Astrocyte (in vitro differentiated cells and primary cell): Measurements from ENCODE around the gene MCF2L. TPM values are rescaled to one million over a fixed set of nuclear protein-coding genes. Genes with fewer than 3 reads are reported as not detected.

Experiments used
- DNase-seq: peaks from one replicate; pipeline ENCODE4 v3.0.0-alpha.2; 2010; ENCODE audit warnings: low read depth
- FAIRE-seq: peaks from 2 replicates; lab custom pipeline; 2011; peaks lifted over from hg19 to GRCh38; lab: Jason Lieb, UNC
- H2AFZ ChIP-seq: 2 replicates; pipeline ENCODE4 v1.6.0; 2012; ENCODE audit warnings: low read depth, low read length, inconsistent platforms
- H3K27ac ChIP-seq: 2 replicates; pipeline ENCODE4 v1.5.1; 2011; ENCODE audit warnings: low read depth, low read length, inconsistent platforms
- H3K27me3 ChIP-seq: 2 replicates; pipeline ENCODE4 v1.6.0; 2011; ENCODE audit warnings: low read length, inconsistent platforms; ENCODE audit not compliant: insufficient read depth
- H3K36me3 ChIP-seq: 2 replicates; pipeline ENCODE4 v1.5.1; 2011; ENCODE audit warnings: low read length, inconsistent platforms; ENCODE audit not compliant: insufficient read depth
- H3K4me1 ChIP-seq: 2 replicates; pipeline ENCODE4 v1.5.1; 2011; ENCODE audit warnings: low read length, inconsistent platforms; ENCODE audit not compliant: insufficient read depth
- H3K4me2 ChIP-seq: 2 replicates; pipeline ENCODE4 v1.6.0; 2012; ENCODE audit warnings: low read length, inconsistent platforms
- H3K4me3 ChIP-seq: 2 replicates; pipeline ENCODE4 v1.5.1; 2011; ENCODE audit warnings: low read depth, mild to moderate bottlenecking, low read length, inconsistent platforms; ENCODE audit not compliant: insufficient read depth
- H3K79me2 ChIP-seq: 2 replicates; pipeline ENCODE4 v1.6.0; 2012; ENCODE audit warnings: mild to moderate bottlenecking, low read length, inconsistent platforms; ENCODE audit not compliant: insufficient read depth
- H3K9ac ChIP-seq: 2 replicates; pipeline ENCODE4 v1.6.0; 2012; ENCODE audit warnings: mild to moderate bottlenecking, low read length, inconsistent platforms
- H3K9me3 ChIP-seq: 2 replicates; pipeline ENCODE4 v1.5.1; 2012; ENCODE audit warnings: low read depth, mild to moderate bottlenecking, low read length, inconsistent platforms; ENCODE audit not compliant: insufficient read depth
- H4K20me1 ChIP-seq: 2 replicates; pipeline ENCODE4 v1.6.0; 2012; ENCODE audit warnings: low read length, inconsistent platforms; ENCODE audit not compliant: insufficient read depth
- H3K27ac Mint-ChIP-seq: one replicate; pipeline ENCODE4 v1.8.0; 2021; ENCODE audit warnings: mild to moderate bottlenecking, mixed read lengths; ENCODE audit not compliant: unreplicated experiment
- H3K27me3 Mint-ChIP-seq: one replicate; pipeline ENCODE4 v1.8.0; 2021; ENCODE audit warnings: low read depth, mixed read lengths; ENCODE audit not compliant: unreplicated experiment
- H3K36me3 Mint-ChIP-seq: one replicate; pipeline ENCODE4 v1.8.0; 2021; ENCODE audit warnings: low read depth, mixed read lengths; ENCODE audit not compliant: unreplicated experiment
- H3K4me1 Mint-ChIP-seq: one replicate; pipeline ENCODE4 v1.8.0; 2021; ENCODE audit warnings: low read depth, mixed read lengths; ENCODE audit not compliant: unreplicated experiment
- H3K4me3 Mint-ChIP-seq: one replicate; pipeline ENCODE4 v1.8.0; 2021; ENCODE audit warnings: mild to moderate bottlenecking, moderate library complexity, mixed read lengths; ENCODE audit not compliant: unreplicated experiment
- H3K9me3 Mint-ChIP-seq: one replicate; pipeline ENCODE4 v1.8.0; 2021; ENCODE audit warnings: mild to moderate bottlenecking, mixed read lengths; ENCODE audit not compliant: unreplicated experiment
- EZH2 ChIP-seq: IDR thresholded peaks from 2 replicates; pipeline ENCODE4 v1.6.1; 2012; ENCODE audit warnings: mild to moderate bottlenecking, low read length, inconsistent platforms; ENCODE audit not compliant: insufficient read depth
- total RNA-seq: library from RNA; stranded (reverse); gene quantifications from 2 replicates; pipeline ENCODE4 v1.2.1, GENCODE V29; 2021
- TF ChIP-seq, protein P1 (sequence below): IDR thresholded peaks from 2 replicates; pipeline ENCODE4 v1.5.1; 2011; ENCODE audit warnings: low read depth, mild to moderate bottlenecking, inconsistent platforms, low read length, moderate library complexity; ENCODE audit not compliant: insufficient read depth

Gene MCF2L
- total RNA-seq, 1 donor from 2014 or later = 3.4 TPM

DNA sequence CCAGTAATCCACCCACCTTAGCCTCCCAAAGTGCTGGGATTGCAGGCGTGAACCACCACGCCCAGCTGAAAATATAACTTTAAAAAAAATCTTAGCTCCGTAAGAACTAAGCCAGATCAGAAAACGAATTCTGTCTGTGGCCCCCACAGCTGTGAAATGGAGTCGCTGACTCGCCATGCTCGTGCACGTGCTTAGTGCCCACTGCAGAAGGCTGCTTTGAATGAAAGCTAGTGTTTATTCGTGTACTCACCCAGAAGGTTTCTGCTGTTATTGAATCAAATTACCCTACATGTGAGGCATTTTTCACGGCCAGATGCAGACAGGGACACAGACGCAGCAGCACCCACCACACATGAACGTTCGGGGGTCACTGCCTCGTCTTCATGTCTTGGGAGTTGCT is 74.9 kb downstream of the MCF2L start:
- Histone ChIP-seq H3K4me3 (no peak overlapping the region), H3K79me2 (no peaks in the 10 kb centered on the region), H3K27ac (no peak overlapping the region), H3K4me2 (no peak overlapping the region), H3K9ac (no peak overlapping the region), H2AFZ (no peak overlapping the region), H3K4me1 (no peaks in the 10 kb centered on the region), H3K36me3 (no peaks in the 10 kb centered on the region), H4K20me1 (no peaks in the 10 kb centered on the region), H3K27me3 (peaks cover 4% of the 10 kb centered on the region), H3K9me3 (no peaks in the 10 kb centered on the region)
- Mint-ChIP-seq H3K27ac (no peak overlapping the region), H3K27me3 (peaks cover 49% of the 10 kb centered on the region), H3K9me3 (peaks cover 3% of the 10 kb centered on the region), H3K4me3 (no peak overlapping the region), H3K36me3 (peaks cover 2% of the 10 kb centered on the region), H3K4me1 (peaks cover 1% of the 10 kb centered on the region)
- no peak for TF ChIP-seq EZH2
- TF ChIP-seq, protein P1, sequence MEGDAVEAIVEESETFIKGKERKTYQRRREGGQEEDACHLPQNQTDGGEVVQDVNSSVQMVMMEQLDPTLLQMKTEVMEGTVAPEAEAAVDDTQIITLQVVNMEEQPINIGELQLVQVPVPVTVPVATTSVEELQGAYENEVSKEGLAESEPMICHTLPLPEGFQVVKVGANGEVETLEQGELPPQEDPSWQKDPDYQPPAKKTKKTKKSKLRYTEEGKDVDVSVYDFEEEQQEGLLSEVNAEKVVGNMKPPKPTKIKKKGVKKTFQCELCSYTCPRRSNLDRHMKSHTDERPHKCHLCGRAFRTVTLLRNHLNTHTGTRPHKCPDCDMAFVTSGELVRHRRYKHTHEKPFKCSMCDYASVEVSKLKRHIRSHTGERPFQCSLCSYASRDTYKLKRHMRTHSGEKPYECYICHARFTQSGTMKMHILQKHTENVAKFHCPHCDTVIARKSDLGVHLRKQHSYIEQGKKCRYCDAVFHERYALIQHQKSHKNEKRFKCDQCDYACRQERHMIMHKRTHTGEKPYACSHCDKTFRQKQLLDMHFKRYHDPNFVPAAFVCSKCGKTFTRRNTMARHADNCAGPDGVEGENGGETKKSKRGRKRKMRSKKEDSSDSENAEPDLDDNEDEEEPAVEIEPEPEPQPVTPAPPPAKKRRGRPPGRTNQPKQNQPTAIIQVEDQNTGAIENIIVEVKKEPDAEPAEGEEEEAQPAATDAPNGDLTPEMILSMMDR = no peak
- no peak for FAIRE-seq
- DNase-seq = no peak

DNA sequence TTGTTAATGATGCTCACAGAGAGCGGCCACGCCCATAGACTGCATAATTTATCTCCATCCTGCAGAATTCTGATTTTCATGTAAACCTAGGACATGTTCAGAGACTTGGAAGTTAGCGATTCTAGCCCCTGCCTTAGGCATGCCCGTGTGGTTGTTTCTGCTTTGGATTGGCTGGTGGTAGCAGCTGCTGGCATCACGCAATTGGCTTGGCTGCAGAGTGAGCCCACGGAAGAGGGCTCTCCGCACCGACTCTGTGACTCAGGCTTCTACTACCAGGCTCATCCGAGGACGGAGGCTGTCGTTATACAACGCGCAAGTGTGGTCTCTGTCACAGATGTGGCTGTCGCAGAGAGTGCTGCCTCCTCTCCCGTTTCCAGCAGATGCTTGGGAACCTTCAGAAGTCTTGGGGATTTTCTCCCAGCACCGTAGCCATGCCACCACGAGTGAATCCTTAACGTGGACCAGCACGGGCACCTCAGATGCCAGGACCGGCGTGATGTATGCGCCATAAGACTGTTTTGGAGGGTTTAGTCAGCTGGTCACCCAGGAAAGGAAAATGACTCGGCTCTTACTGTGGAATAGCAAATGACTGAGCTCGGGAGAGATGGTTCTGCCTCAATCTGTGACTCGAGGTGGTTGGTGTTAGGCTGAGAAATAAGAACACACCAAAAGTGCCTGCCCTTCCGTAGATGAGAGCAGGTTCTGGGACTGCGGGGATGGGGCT is 75.5 kb downstream of the MCF2L start:
- no peaks in the 10 kb centered on the region for H3K36me3 ChIP-seq
- H3K27ac ChIP-seq = no peak overlapping the region
- no peaks in the 10 kb centered on the region for H3K4me1 ChIP-seq
- no peak overlapping the region for H3K9ac ChIP-seq
- Mint-ChIP-seq H3K36me3 (peaks cover 2% of the 10 kb centered on the region), H3K27me3 (peaks cover 50% of the 10 kb centered on the region), H3K9me3 (no peaks in the 10 kb centered on the region), H3K27ac (no peak overlapping the region), H3K4me1 (peaks cover 1% of the 10 kb centered on the region), H3K4me3 (no peak overlapping the region)
- TF ChIP-seq EZH2 = no peak
- TF ChIP-seq, protein P1 = no peak
- no peaks in the 10 kb centered on the region for H3K79me2 ChIP-seq
- H2AFZ ChIP-seq = no peak overlapping the region
- H3K4me3 ChIP-seq = no peak overlapping the region
- H3K9me3 ChIP-seq = no peaks in the 10 kb centered on the region
- peaks cover 4% of the 10 kb centered on the region for H3K27me3 ChIP-seq
- H3K4me2 ChIP-seq = no peak overlapping the region
- no peak for FAIRE-seq
- no peak for DNase-seq
- H4K20me1 ChIP-seq = no peaks in the 10 kb centered on the region
